SK-N-SH (cell line): ENCODE data around the gene MYMK.

Source experiments
- CTCF ChIP-seq: fragments of 200-600 bp; sonication (generic); IDR thresholded peaks from 2 replicates; pipeline ENCODE4 v1.6.1; 2017; ENCODE audit warnings: antibody characterized with exemption, mild to moderate bottlenecking, moderate library complexity
- RFX5 ChIP-seq: IDR thresholded peaks from 2 replicates; pipeline ENCODE4 v1.6.1; 2012; ENCODE audit warnings: mild to moderate bottlenecking, improper control_type of control experiment, low read length

GRCh38 chr9:133522073-133522910 is 2.5 kb downstream of the MYMK start:
- no peak for TF ChIP-seq CTCF
- TF ChIP-seq RFX5: no peak
